H1 (cell line): Measurements from ENCODE around the gene KRABD2.

Experiments used
- ATF2 ChIP-seq: IDR thresholded peaks from 2 replicates; pipeline ENCODE4 v1.6.1; 2012; ENCODE audit warnings: low read length, inconsistent platforms
- ATF3 ChIP-seq: IDR thresholded peaks from 2 replicates; pipeline ENCODE4 v1.6.1; 2011; ENCODE audit warnings: low read depth, mild to moderate bottlenecking, low read length; ENCODE audit not compliant: insufficient read depth
- BRCA1 ChIP-seq: IDR thresholded peaks from 2 replicates; pipeline ENCODE4 v1.6.1; 2012; ENCODE audit warnings: low read depth, low read length, improper control_type of control experiment
- CHD2 ChIP-seq: IDR thresholded peaks from 2 replicates; pipeline ENCODE4 v1.6.1; 2012; ENCODE audit warnings: low read length, improper control_type of control experiment
- CREB1 ChIP-seq: IDR thresholded peaks from 2 replicates; pipeline ENCODE4 v1.6.1; 2012; ENCODE audit warnings: inconsistent platforms
- CTCF ChIP-seq, 3 experiments: IDR thresholded peaks; 1 replicate in 2 of 3; 2 replicates in 1 of 3; pipeline versions ENCODE4 v1.5.1 to v1.6.1; 2011; ENCODE audit warnings: low read length in 3 of 3, mild to moderate bottlenecking in 3 of 3, inconsistent platforms in 2 of 3, low read depth in 1 of 3, moderate library complexity in 1 of 3; ENCODE audit not compliant: insufficient read depth in 1 of 3; ENCODE audit errors: control extremely low read depth in 1 of 3
- FOSL1 ChIP-seq: IDR thresholded peaks from 2 replicates; pipeline ENCODE4 v1.6.1; 2011; ENCODE audit warnings: mild to moderate bottlenecking, low read depth, low read length, moderate library complexity; ENCODE audit not compliant: insufficient read depth
- KDM5A ChIP-seq: fragments of 200-600 bp; IDR thresholded peaks from 2 replicates; pipeline ENCODE4 v1.7.1; 2012; ENCODE audit warnings: mild to moderate bottlenecking, low read length, inconsistent platforms, mixed read lengths
- NRF1 ChIP-seq: IDR thresholded peaks from 2 replicates; pipeline ENCODE4 v1.6.1; 2011; ENCODE audit warnings: mild to moderate bottlenecking, low read depth, low read length, improper control_type of control experiment
- RAD21 ChIP-seq, 2 experiments: IDR thresholded peaks in 1 of 2; conservative IDR thresholded peaks in 1 of 2; 2 replicates each; pipeline ENCODE4 v1.6.1; 2011; ENCODE audit warnings: low read depth in 2 of 2, low read length in 2 of 2, improper control_type of control experiment in 1 of 2, inconsistent platforms in 1 of 2, mild to moderate bottlenecking in 1 of 2, moderate library complexity in 1 of 2
- RXRA ChIP-seq: IDR thresholded peaks from 2 replicates; pipeline ENCODE4 v1.6.1; 2011; ENCODE audit warnings: low read depth, mild to moderate bottlenecking, low read length, moderate library complexity; ENCODE audit not compliant: insufficient read depth
- SIN3A ChIP-seq, 2 experiments: IDR thresholded peaks in 1 of 2; conservative IDR thresholded peaks in 1 of 2; 2 replicates each; pipeline ENCODE4 v1.6.1; 2011 to 2012; ENCODE audit warnings: low read length in 2 of 2, improper control_type of control experiment in 1 of 2, low read depth in 1 of 2, mild to moderate bottlenecking in 1 of 2
- SP1 ChIP-seq: IDR thresholded peaks from 2 replicates; pipeline ENCODE4 v1.6.1; 2011; ENCODE audit warnings: low read depth, low read length
- SP2 ChIP-seq: IDR thresholded peaks from 2 replicates; pipeline ENCODE4 v1.6.1; 2012; ENCODE audit warnings: mild to moderate bottlenecking, low read length, inconsistent platforms
- SRF ChIP-seq: IDR thresholded peaks from 2 replicates; pipeline ENCODE4 v1.6.1; 2011; ENCODE audit warnings: mild to moderate bottlenecking, low read depth, low read length, moderate library complexity
- USF2 ChIP-seq: IDR thresholded peaks from 2 replicates; pipeline ENCODE4 v1.6.1; 2011; ENCODE audit warnings: low read length, improper control_type of control experiment
- YY1 ChIP-seq: IDR thresholded peaks from 2 replicates; pipeline ENCODE4 v1.6.1; 2011; ENCODE audit warnings: low read depth, mild to moderate bottlenecking, low read length

KRABD2 gene

GRCh38 chr17:8409966-8410882 is 33.7 kb upstream of the KRABD2 start (continued):
- TF ChIP-seq RXRA = no peak
- TF ChIP-seq ATF2 = no peak
- TF ChIP-seq CREB1 = peak; percentile 36; the same call in 1 of the 2 replicates
- TF ChIP-seq BRCA1 = no peak
- TF ChIP-seq KDM5A = no peak
- no peak for TF ChIP-seq CHD2
- peak; percentile 79 to 80 for TF ChIP-seq RAD21 (IDR thresholded peaks at IDR 0.05 in 1 of 2, conservative IDR thresholded peaks at IDR 0.05 in 1 of 2; ENCODE audit: low read depth in 2 of 2, low read length in 2 of 2)
- no peak for TF ChIP-seq NRF1
- no peak for TF ChIP-seq FOSL1
- no peak for TF ChIP-seq SP1
- TF ChIP-seq SIN3A (conservative IDR thresholded peaks at IDR 0.05 in 1 of 2, IDR thresholded peaks at IDR 0.05 in 1 of 2; ENCODE audit: low read depth in 1 of 2, low read length in 2 of 2) = no peak
- TF ChIP-seq SRF = no peak
- TF ChIP-seq ATF3 = no peak
- TF ChIP-seq USF2 = no peak
- peak; percentile 78 to 99 (median 82) for TF ChIP-seq CTCF (IDR thresholded peaks at IDR 0.05; ENCODE audit: control extremely low read depth in 1 of 3, insufficient read depth in 1 of 3, low read depth in 1 of 3, low read length in 3 of 3)
- TF ChIP-seq SP2 = no peak
- no peak for TF ChIP-seq YY1
